ENCODE results near the gene EHD4.

The EHD4 gene

DNA sequence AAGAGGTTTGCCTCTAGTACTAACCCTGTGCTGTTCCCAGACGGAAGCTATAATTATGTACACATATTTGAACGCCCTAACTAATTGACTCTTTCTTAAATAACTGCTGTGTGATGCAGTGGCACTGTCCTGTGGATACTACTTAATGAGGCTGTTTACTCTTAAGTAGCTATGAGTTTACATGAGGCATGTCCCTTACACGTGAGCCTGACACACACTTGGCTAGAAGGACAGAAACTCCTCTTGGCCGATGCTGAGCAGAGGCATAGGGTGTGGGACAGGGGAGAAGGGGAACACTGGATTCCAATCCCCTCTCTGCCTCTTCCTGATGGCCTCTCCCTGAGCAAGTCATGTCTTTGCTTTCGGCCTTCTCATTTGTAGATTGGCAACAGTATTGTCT lies 21.9 kb downstream of the EHD4 start:
- Histone ChIP-seq H3K36me3 (ENCODE audit: control insufficient read depth, insufficient read depth, low read length, severe bottlenecking) (peaks cover 3% of the 10 kb centered on the region), H3K4me3 (ENCODE audit: low read length) (no peak overlapping the region), H3K27me3 (replicated peaks; ENCODE audit: control insufficient read depth, insufficient read depth, low read length) (no peaks in the 10 kb centered on the region), H3K9ac (ENCODE audit: low read length) (peak overlapping the region; percentile 25), H3K4me1 (ENCODE audit: control insufficient read depth, insufficient read depth, low read length) (peaks cover 24% of the 10 kb centered on the region), H3K9me3 (ENCODE audit: control insufficient read depth, low read length) (no peaks in the 10 kb centered on the region)
- DNase-seq (ENCODE audit: low read depth), result no peak

DNA sequence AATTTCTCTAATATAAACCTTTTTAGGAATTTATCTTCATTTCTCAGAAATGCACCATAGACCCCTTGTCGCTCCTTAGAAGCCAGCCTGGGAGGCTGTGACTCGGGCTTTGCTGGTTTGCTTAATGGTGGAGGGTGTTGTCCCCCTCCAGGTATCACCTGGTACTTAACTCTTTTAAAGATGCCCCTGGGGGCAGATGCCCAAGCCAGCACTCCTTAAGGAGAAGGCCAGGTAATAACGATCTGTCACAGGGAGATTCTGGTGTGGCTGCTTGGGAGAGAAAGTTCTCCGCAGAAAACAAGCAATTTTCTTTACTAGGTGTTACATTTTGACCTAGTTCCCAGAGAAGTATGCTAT lies 22.3 kb downstream of the EHD4 start:
- H3K9me3 ChIP-seq (ENCODE audit: control insufficient read depth, low read length), result no peaks in the 10 kb centered on the region
- H3K4me3 ChIP-seq (ENCODE audit: low read length), result peak overlapping the region; percentile 11
- peaks cover 3% of the 10 kb centered on the region for H3K36me3 ChIP-seq (ENCODE audit: control insufficient read depth, insufficient read depth, low read length, severe bottlenecking)
- peaks cover 26% of the 10 kb centered on the region for H3K4me1 ChIP-seq (ENCODE audit: control insufficient read depth, insufficient read depth, low read length)
- DNase-seq (ENCODE audit: low read depth), result no peak
- peak overlapping the region; percentile 25 for H3K9ac ChIP-seq (ENCODE audit: low read length)
- no peaks in the 10 kb centered on the region for H3K27me3 ChIP-seq (replicated peaks; ENCODE audit: control insufficient read depth, insufficient read depth, low read length)

DNA sequence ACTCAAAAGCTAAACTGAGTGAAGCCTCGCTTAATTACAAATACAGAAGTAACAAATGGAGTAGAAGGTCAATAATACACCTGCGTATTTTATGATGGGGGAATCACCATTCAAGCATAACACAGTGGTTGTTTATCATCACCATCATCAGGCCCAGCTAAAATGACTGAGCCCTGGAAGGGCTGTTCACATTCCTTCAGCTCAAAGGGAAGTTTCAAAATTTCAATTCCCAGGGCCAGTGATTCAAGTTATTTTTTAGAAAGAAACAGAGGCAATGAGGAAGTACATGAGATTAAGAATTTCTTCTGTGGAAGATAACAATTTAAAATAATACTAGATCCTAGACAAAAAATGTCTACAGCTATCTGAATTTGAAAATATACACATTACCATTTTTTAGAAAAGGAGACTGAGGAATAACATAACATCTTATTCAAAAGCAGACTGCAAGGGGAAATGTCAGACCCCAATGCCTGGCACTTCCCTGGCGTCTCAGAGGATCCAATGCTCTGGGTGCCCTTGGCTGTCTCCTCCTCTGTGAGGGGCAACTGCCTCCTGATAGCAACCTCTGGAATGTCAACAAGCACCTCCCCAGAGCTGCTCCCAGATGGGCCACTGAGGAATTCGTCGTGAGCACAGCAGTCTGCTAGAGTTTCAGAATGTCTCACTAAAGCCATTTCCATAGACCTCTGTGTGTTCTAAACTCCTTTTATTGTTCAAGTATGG lies 22.8 kb downstream of the EHD4 start:
- Histone ChIP-seq H3K4me3 (ENCODE audit: low read length) (peak overlapping the region; percentile 11), H3K9ac (ENCODE audit: low read length) (peak overlapping the region; percentile 25), H3K27me3 (replicated peaks; ENCODE audit: control insufficient read depth, insufficient read depth, low read length) (no peaks in the 10 kb centered on the region), H3K36me3 (ENCODE audit: control insufficient read depth, insufficient read depth, low read length, severe bottlenecking) (peaks cover 3% of the 10 kb centered on the region), H3K4me1 (ENCODE audit: control insufficient read depth, insufficient read depth, low read length) (peaks cover 32% of the 10 kb centered on the region), H3K9me3 (ENCODE audit: control insufficient read depth, low read length) (no peaks in the 10 kb centered on the region)
- DNase-seq (ENCODE audit: low read depth), result peak; percentile 61

DNA sequence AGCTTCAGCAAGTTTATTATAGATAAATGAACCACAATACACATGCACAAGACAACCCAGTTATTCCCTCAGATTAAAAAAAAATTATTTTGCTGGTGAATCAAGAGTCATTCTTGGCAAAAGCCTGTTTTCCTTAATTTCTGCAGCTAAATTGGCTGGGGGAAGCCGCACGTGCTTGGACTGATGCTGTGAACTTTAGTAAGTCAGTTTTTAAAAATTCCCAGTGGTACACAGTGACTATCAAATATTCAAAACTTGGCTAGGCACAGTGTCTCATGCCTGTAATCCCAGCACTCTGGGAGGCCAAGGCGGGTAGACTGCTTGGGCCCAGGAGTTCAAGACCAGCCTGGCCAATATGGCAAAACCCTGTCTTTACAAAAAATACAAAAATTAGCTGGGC lies 23.9 kb downstream of the EHD4 start:
- Histone ChIP-seq H3K36me3 (ENCODE audit: control insufficient read depth, insufficient read depth, low read length, severe bottlenecking) (peaks cover 3% of the 10 kb centered on the region), H3K4me3 (ENCODE audit: low read length) (no peak overlapping the region), H3K4me1 (ENCODE audit: control insufficient read depth, insufficient read depth, low read length) (peaks cover 42% of the 10 kb centered on the region), H3K9me3 (ENCODE audit: control insufficient read depth, low read length) (no peaks in the 10 kb centered on the region), H3K27me3 (replicated peaks; ENCODE audit: control insufficient read depth, insufficient read depth, low read length) (no peaks in the 10 kb centered on the region), H3K9ac (ENCODE audit: low read length) (no peak overlapping the region)
- no peak for DNase-seq (ENCODE audit: low read depth)

DNA sequence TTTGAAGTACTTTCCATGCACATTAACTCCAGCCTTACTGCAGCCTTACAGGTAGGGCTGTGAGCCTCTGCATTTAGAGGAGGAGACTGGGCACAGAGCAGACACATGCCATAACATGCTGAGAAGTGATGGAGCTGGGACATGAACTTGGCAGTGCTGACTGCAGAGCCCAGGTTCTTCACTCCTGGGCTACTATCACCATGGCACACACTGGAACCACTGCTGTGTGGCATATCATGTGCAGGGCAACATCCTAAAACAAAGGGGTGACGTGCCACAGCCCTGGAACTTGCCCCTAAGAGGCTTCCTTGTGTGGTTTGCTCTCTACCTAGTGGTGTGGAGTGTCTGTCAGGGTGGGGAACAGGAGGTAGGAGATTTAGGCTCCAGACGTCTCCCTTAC lies 25.4 kb downstream of the EHD4 start:
- Histone ChIP-seq H3K4me3 (ENCODE audit: low read length) (no peak overlapping the region), H3K27me3 (replicated peaks; ENCODE audit: control insufficient read depth, insufficient read depth, low read length) (no peaks in the 10 kb centered on the region), H3K9ac (ENCODE audit: low read length) (no peak overlapping the region), H3K4me1 (ENCODE audit: control insufficient read depth, insufficient read depth, low read length) (peaks cover 43% of the 10 kb centered on the region), H3K36me3 (ENCODE audit: control insufficient read depth, insufficient read depth, low read length, severe bottlenecking) (no peaks in the 10 kb centered on the region), H3K9me3 (ENCODE audit: control insufficient read depth, low read length) (no peaks in the 10 kb centered on the region)
- no peak for DNase-seq (ENCODE audit: low read depth)

DNA sequence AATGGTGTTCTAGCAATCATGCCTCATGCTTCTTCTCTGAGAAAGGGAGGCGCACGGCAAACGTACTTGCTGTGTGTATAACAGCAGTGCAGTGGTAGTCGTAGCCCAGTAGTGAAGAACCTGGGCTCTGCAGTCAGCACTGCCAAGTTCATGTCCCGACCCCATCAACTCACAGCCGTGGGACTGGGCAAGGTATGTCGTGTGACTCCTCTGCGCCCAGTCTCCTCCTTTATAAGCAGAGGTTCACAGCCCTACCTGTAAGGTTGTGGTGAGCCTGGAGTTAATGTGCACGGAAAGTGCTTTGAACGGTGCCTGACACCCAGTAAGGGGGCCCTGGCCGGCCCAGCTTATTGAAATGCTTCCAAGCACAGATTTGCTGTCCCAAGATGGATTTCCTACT lies 26.6 kb downstream of the EHD4 start:
- peaks cover 32% of the 10 kb centered on the region for H3K4me1 ChIP-seq (ENCODE audit: control insufficient read depth, insufficient read depth, low read length)

DNA sequence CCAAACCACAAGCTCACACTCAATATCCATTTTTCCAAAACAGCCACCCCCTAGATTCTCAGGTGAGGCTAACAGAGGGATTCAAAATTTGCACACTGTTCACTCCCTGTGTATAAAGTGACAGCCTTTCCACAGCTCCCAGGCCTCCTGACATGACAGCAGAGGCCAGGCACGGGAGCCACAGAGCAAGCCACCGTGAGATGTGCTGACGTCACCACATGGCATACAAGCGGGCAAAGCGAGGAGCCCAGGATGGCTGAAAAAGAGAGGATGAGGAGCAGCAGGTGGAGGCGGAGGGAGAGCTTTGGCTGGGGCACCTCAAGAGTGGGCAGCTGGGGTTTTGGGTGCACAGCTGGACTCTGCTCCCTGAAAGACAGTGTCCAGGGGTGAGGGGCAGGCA lies 27.1 kb downstream of the EHD4 start:
- no peaks in the 10 kb centered on the region for H3K9me3 ChIP-seq (ENCODE audit: control insufficient read depth, low read length)
- no peak overlapping the region for H3K4me3 ChIP-seq (ENCODE audit: low read length)
- peaks cover 30% of the 10 kb centered on the region for H3K4me1 ChIP-seq (ENCODE audit: control insufficient read depth, insufficient read depth, low read length)
- DNase-seq (ENCODE audit: low read depth), result no peak
- peaks cover 4% of the 10 kb centered on the region for H3K36me3 ChIP-seq (ENCODE audit: control insufficient read depth, insufficient read depth, low read length, severe bottlenecking)
- peak overlapping the region; percentile 62 for H3K9ac ChIP-seq (ENCODE audit: low read length)
- H3K27me3 ChIP-seq (replicated peaks; ENCODE audit: control insufficient read depth, insufficient read depth, low read length), result no peaks in the 10 kb centered on the region

More for the DNA sequence above, 26.6 kb downstream of the EHD4 start:
- no peaks in the 10 kb centered on the region for H3K9me3 ChIP-seq (ENCODE audit: control insufficient read depth, low read length)
- no peak overlapping the region for H3K9ac ChIP-seq (ENCODE audit: low read length)
- H3K36me3 ChIP-seq (ENCODE audit: control insufficient read depth, insufficient read depth, low read length, severe bottlenecking), result peaks cover 3% of the 10 kb centered on the region
- no peak for DNase-seq (ENCODE audit: low read depth)
- H3K27me3 ChIP-seq (replicated peaks; ENCODE audit: control insufficient read depth, insufficient read depth, low read length), result no peaks in the 10 kb centered on the region
- no peak overlapping the region for H3K4me3 ChIP-seq (ENCODE audit: low read length)

DNA sequence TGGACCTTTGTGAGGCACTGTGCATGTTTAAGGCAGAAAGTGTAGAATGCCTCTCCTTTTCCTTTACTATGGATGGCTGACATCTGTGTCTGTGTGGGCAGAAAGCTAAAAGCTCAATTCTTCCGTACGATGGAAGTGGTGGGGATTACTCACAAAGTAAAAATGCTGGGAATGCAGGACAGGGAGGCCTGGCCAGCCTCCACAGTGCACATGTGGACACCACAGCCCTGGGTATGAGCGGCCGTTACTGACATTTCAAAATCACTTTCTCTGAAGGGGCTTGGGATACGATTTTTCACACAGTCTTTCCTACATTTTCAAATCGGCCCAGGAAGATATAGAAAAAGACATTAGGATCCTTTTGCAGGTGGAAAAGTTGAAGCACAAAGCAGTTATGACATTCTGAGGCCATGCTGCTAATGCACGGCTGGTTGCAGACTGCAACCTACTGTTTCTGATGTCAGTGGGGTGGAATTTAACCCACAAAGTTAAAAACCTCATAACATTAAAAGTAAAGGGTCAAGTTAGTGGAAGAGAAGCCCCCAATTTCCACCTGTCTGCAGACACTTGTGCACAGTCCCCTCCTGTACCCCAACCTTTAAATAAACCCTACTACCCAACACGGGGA lies 27.9 kb downstream of the EHD4 start:
- H3K4me3 ChIP-seq (ENCODE audit: low read length), result peak overlapping the region; percentile 55
- DNase-seq (ENCODE audit: low read depth), result peak; percentile 94
- H3K4me1 ChIP-seq (ENCODE audit: control insufficient read depth, insufficient read depth, low read length), result peaks cover 24% of the 10 kb centered on the region

DNA sequence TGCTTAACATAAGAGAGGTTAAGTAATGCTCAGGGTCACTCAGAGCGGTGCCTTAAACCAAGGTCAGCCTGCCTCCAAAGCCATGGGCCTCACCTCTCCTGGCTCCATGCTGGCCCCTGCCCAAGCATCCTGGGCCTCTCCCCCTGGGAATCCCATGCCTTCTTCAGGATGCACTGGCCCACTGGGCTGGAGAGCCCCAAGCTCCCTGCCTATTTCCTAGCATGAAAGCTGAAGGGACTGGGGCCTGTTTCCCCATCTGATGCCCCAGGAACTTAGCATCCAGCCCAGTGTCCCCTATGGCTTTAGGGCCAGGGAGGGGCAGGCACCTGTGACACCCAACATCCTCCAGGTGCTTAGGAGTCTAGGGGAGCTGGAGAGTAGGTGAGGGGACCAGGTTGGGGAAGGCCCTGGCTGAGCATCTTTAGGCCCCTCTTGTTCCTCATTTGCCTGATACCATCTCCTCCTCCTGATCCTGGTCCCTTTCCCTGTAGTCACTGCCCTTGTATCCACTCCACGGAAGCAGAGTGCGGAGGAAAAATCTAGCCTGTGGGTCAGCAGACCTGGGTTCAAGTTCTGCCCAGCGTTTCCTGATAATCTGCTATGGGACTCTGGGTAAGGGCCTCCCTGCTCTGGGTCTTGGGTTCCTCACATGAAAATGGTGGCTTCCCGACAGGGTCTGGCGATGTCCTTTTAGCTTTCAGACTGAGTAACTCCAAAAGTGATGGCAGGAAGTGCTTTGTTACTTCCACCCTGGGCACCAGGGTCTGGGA lies 28.6 kb downstream of the EHD4 start:
- peaks cover 7% of the 10 kb centered on the region for H3K36me3 ChIP-seq (ENCODE audit: control insufficient read depth, insufficient read depth, low read length, severe bottlenecking)
- H3K9ac ChIP-seq (ENCODE audit: low read length), result peak overlapping the region; percentile 63
- peak overlapping the region; percentile 40 for H3K4me3 ChIP-seq (ENCODE audit: low read length)
- H3K27me3 ChIP-seq (replicated peaks; ENCODE audit: control insufficient read depth, insufficient read depth, low read length), result no peaks in the 10 kb centered on the region
- DNase-seq (ENCODE audit: low read depth), result no peak
- peaks cover 24% of the 10 kb centered on the region for H3K4me1 ChIP-seq (ENCODE audit: control insufficient read depth, insufficient read depth, low read length)
- H3K9me3 ChIP-seq (ENCODE audit: control insufficient read depth, low read length), result no peaks in the 10 kb centered on the region

More for the DNA sequence above, 27.9 kb downstream of the EHD4 start:
- Histone ChIP-seq H3K9me3 (ENCODE audit: control insufficient read depth, low read length) (no peaks in the 10 kb centered on the region), H3K27me3 (replicated peaks; ENCODE audit: control insufficient read depth, insufficient read depth, low read length) (no peaks in the 10 kb centered on the region), H3K36me3 (ENCODE audit: control insufficient read depth, insufficient read depth, low read length, severe bottlenecking) (peaks cover 7% of the 10 kb centered on the region), H3K9ac (ENCODE audit: low read length) (peak overlapping the region; percentile 63)

DNA sequence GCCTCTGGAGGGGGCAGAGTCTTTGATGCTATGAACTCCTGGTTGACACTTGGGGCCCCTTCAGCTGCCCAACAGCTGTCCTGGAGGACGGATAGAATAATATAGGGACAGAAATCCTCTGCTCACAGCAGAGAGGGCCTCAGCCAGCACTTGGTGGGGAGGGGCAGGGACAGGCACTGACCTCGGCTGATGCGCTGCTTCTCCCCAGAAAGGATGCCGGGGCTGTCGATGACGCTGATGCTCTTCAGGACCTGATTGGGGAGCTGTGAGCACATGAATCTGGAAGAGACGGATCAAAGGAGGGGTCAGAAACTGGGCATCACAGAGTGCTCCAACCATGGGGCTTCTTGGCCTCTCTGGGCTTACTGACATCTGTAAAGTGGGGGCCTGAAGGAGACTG lies 29.5 kb downstream of the EHD4 start:
- no peak overlapping the region for H3K9ac ChIP-seq (ENCODE audit: low read length)
- H3K36me3 ChIP-seq (ENCODE audit: control insufficient read depth, insufficient read depth, low read length, severe bottlenecking), result peaks cover 7% of the 10 kb centered on the region
- H3K9me3 ChIP-seq (ENCODE audit: control insufficient read depth, low read length), result no peaks in the 10 kb centered on the region
- no peak overlapping the region for H3K4me3 ChIP-seq (ENCODE audit: low read length)
- H3K27me3 ChIP-seq (replicated peaks; ENCODE audit: control insufficient read depth, insufficient read depth, low read length), result no peaks in the 10 kb centered on the region
- DNase-seq (ENCODE audit: low read depth), result no peak
- H3K4me1 ChIP-seq (ENCODE audit: control insufficient read depth, insufficient read depth, low read length), result peaks cover 24% of the 10 kb centered on the region

DNA sequence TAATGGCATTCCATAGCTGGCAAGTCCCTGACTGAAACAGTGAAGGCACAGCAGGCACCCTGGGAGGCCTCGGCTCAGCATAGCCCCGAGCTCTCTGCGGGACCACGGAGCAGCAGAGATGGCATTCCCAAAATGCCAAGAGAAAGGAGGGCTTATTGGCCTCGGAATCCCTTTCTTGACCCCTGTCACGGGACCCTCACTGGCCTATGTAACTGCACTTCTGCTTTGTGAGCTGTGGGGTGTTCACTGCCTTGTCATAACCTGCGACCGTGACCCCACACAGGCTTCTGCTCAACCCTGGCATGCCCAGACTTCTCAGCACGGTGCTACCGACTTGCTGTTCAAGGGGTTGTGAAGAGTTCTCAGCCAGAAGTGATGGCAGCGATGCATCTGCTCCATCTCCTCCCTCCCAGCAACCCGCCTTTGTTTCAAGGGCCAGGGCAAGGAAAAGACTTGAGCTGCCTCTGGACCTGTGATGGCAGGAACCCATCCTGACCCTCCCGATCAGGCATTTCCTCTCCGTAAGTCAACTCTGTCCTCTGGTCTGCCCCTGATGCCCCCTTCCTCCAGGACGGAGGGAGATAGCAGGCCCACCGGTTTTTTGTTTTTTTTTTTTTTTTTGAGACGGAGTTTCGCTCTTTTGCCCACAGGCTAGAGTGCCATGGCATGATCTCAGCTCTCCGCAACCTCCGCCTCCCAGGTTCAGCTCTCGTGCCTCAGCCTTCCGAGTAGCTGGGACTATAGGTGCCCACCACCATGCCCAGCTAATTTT lies 30.5 kb downstream of the EHD4 start:
- no peak for DNase-seq (ENCODE audit: low read depth)
- H3K9me3 ChIP-seq (ENCODE audit: control insufficient read depth, low read length), result no peaks in the 10 kb centered on the region
- no peaks in the 10 kb centered on the region for H3K27me3 ChIP-seq (replicated peaks; ENCODE audit: control insufficient read depth, insufficient read depth, low read length)
- peaks cover 7% of the 10 kb centered on the region for H3K36me3 ChIP-seq (ENCODE audit: control insufficient read depth, insufficient read depth, low read length, severe bottlenecking)
- H3K4me3 ChIP-seq (ENCODE audit: low read length), result no peak overlapping the region
- H3K4me1 ChIP-seq (ENCODE audit: control insufficient read depth, insufficient read depth, low read length), result peaks cover 26% of the 10 kb centered on the region
- H3K9ac ChIP-seq (ENCODE audit: low read length), result no peak overlapping the region
